HCT116 (cell line): ENCODE data around the gene FAM227A.

Experiments used
- CBX3 ChIP-seq: IDR thresholded peaks from 2 replicates; pipeline ENCODE4 v1.6.1; 2012; ENCODE audit warnings: low read depth
- CEBPB ChIP-seq: IDR thresholded peaks from 2 replicates; pipeline ENCODE4 v1.6.1; 2012; ENCODE audit warnings: low read depth
- CTCF ChIP-seq, 3 experiments: fragments of 200-600 bp in 1 of 3; sonication (generic) in 1 of 3; IDR thresholded peaks in 2 of 3; conservative IDR thresholded peaks in 1 of 3; 2 replicates each; pipeline ENCODE4 v1.5.1; 2012 to 2017; ENCODE audit warnings: low read depth in 2 of 3, low read length in 2 of 3, antibody characterized with exemption in 1 of 3, borderline replicate concordance in 1 of 3, control low read depth in 1 of 3, mild to moderate bottlenecking in 1 of 3, mixed read lengths in 1 of 3, mixed run types in 1 of 3, moderate library complexity in 1 of 3; ENCODE audit not compliant: insufficient read depth in 1 of 3
- POLR2AphosphoS5 ChIP-seq: IDR thresholded peaks from 2 replicates; pipeline ENCODE4 v1.6.1; 2011; ENCODE audit warnings: mild to moderate bottlenecking, low read depth, low read length, moderate library complexity

- TF ChIP-seq CTCF (IDR thresholded peaks at IDR 0.05 in 2 of 3, conservative IDR thresholded peaks at IDR 0.05 in 1 of 3; ENCODE audit: borderline replicate concordance in 1 of 3, insufficient read depth in 1 of 3, low read depth in 2 of 3, low read length in 2 of 3) (no peak), POLR2AphosphoS5 (no peak), CBX3 (no peak), CEBPB (no peak)
Measured at GRCh38 chr22:38699143-38699542, 43.0 kb upstream of the FAM227A start.
